HFF-Myc (cell line): Measurements from ENCODE around the gene RAPH1.

ENCODE experiments used
- DNase-seq: peaks from one replicate; pipeline ENCODE4 v3.0.0-alpha.2; 2011; ENCODE audit warnings: low read depth; ENCODE audit errors: extremely low read depth
- H3K4me3 ChIP-seq: replicated peaks from 2 replicates; pipeline ENCODE4 v1.5.1; 2011; ENCODE audit warnings: low read depth, mild to moderate bottlenecking, control low read depth, low read length
- CTCF ChIP-seq: IDR thresholded peaks from 2 replicates; pipeline ENCODE4 v1.5.1; 2012; ENCODE audit warnings: mild to moderate bottlenecking, low read depth, low read length, control low read depth; ENCODE audit errors: missing control alignments

The RAPH1 gene

GRCh38 chr2:203360833-203361430 is 174.2 kb downstream of the RAPH1 start:
- no peak for TF ChIP-seq CTCF
- DNase-seq: no peak
- no peak overlapping the region for H3K4me3 ChIP-seq

DNA sequence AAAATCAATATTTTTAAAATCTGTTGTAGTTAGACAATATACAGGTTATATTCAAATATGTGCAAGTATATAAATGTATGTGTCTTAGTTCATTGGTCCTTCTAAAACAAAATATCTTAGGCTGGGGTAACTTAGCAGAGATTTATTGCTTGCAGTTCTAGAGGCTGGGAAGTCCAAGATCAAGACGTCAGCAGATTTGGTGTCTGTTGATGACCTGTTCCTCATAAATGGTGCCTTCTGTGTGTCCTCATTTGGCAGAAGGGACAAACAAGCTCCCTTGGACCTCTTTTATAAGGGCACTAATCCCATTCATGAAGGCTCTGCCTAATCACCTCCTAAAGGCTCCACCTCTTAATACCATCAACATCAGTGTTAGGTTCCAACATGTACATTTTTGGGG is 175.7 kb downstream of the RAPH1 start:
- no peak for DNase-seq
- no peak overlapping the region for H3K4me3 ChIP-seq
- TF ChIP-seq CTCF: no peak

DNA sequence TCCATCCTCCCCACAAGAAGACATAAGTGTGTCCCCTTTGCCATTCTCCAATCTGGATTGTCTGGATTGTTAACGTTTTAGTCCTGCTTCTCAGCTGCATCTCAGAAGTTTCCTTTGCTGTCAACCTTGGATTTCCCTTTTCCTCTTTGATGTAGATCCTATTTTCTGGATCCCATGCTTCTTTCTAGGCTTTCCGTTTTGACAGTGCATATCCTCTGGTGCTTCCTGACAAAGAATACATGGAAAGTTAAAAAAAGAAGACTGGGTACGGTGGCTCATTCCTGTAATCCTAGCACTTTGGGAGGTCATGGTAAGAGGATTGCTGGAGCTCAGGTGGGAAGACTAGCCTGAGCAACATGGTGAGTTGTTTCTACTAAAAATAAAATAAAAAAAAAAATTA is 180.1 kb downstream of the RAPH1 start:
- H3K4me3 ChIP-seq: no peak overlapping the region
- no peak for DNase-seq
- TF ChIP-seq CTCF: no peak

GRCh38 chr2:203352604-203353255 is 182.4 kb downstream of the RAPH1 start:
- no peak for DNase-seq
- no peak for TF ChIP-seq CTCF
- H3K4me3 ChIP-seq: no peak overlapping the region

DNA sequence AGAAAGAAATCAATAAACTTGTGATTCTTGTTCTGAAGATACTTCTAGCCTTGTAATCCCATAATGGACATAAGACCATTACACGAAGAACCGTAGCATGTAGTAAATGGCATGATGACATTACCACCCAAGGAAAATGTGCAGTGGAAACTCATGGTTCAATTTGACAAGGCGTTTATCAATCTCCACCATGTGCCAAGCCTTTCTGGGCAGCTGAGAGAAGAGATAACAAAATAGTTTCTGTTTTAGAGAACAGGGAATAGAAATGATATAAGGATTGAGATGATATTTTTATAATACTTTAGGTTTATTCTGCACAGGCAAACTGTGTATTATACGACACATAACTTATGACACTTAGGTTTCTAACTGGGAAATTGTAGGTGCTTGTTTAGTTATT is 187.7 kb downstream of the RAPH1 start:
- DNase-seq: no peak
- no peak overlapping the region for H3K4me3 ChIP-seq
- TF ChIP-seq CTCF: no peak

- no peak overlapping the region for H3K4me3 ChIP-seq
- no peak for DNase-seq
- TF ChIP-seq CTCF: no peak
Measured at GRCh38 chr2:203346612-203347011, 188.5 kb downstream of the RAPH1 start.

DNA sequence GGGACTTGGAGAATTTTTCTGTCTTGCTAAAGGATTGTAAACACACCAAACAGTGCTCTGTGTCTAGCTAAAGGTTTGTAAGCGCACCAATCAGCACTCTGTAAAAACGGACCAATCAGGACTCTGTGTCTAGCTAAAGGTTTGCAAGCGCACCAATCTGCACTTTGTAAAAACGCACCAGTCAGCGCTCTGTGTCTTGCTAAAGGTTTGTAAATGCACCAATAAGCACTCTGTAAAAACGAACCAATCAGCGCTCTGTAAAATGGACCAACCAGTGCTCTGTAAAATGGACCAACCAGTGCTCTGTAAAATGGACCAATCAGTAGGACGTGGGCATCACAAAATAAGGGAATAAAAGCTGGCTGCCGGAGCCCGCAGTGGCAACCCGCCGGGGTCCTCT is 190.4 kb downstream of the RAPH1 start:
- DNase-seq: no peak
- no peak for TF ChIP-seq CTCF

More for the DNA sequence above, 190.4 kb downstream of the RAPH1 start:
- no peak overlapping the region for H3K4me3 ChIP-seq
